IPS-18a (cell line): ENCODE results near the gene MITD1.
A peak's percentile ranks its signal among the peaks of the same experiment; 100 is the strongest.

Experiments used
- H3K27ac ChIP-seq: one replicate; pipeline ENCODE4 v1.5.1; 2013; ENCODE audit warnings: low read length
- H3K27me3 ChIP-seq: one replicate; pipeline ENCODE4 v1.6.1; 2013; ENCODE audit warnings: mild to moderate bottlenecking, low read length; ENCODE audit not compliant: control insufficient read depth, insufficient read depth
- H3K36me3 ChIP-seq: one replicate; pipeline ENCODE4 v1.6.1; 2013; ENCODE audit warnings: low read depth, low read length; ENCODE audit not compliant: control insufficient read depth
- H3K4me1 ChIP-seq: one replicate; pipeline ENCODE4 v1.6.1; 2013; ENCODE audit warnings: low read depth, low read length; ENCODE audit not compliant: control insufficient read depth
- H3K4me3 ChIP-seq: one replicate; pipeline ENCODE4 v1.5.1; 2013; ENCODE audit warnings: low read length
- H3K9ac ChIP-seq: one replicate; pipeline ENCODE4 v1.6.1; 2013; ENCODE audit warnings: mild to moderate bottlenecking, low read length, moderate library complexity
- H3K9me3 ChIP-seq: one replicate; pipeline ENCODE4 v1.6.1; 2013; ENCODE audit warnings: low read depth, low read length; ENCODE audit not compliant: control insufficient read depth

MITD1 gene

GRCh38 chr2:99187011-99187410 is 6.2 kb upstream of the MITD1 start:
- Histone ChIP-seq H3K9me3 (no peaks in the 10 kb centered on the region), H3K36me3 (peaks cover 29% of the 10 kb centered on the region), H3K27me3 (no peaks in the 10 kb centered on the region), H3K4me3 (no peak overlapping the region), H3K4me1 (peaks cover 4% of the 10 kb centered on the region), H3K9ac (no peak overlapping the region), H3K27ac (no peak overlapping the region)

- H3K27me3 ChIP-seq, result no peaks in the 10 kb centered on the region
Observed at GRCh38 chr2:99184811-99185210, 4.0 kb upstream of the MITD1 start.

DNA sequence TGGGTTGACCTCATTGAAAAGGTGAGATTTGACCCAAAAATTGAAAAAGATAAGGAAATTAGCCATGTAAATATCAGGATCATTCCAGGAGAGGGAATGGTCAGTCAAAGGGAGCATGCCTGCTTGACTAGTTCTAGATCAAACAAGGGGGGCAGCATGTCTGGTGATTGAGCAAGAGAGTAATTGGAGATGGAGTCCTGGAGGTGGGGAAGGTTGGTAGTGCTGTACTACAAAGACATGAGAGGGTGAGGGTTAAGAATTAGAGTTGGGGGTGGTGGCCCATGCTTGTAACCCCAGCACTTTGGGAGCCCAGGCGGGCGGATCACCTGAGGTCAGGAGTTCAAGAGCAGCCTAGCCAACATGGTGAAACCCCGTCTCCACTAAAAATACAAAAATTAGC is 2.2 kb upstream of the MITD1 start:
- Histone ChIP-seq H3K27me3 (no peaks in the 10 kb centered on the region), H3K27ac (no peak overlapping the region), H3K9me3 (no peaks in the 10 kb centered on the region), H3K9ac (no peak overlapping the region), H3K4me1 (peaks cover 4% of the 10 kb centered on the region), H3K4me3 (peak overlapping the region; percentile 12), H3K36me3 (peaks cover 10% of the 10 kb centered on the region)

More at GRCh38 chr2:99184811-99185210, 4.0 kb upstream of the MITD1 start:
- peaks cover 4% of the 10 kb centered on the region for H3K4me1 ChIP-seq
- H3K9me3 ChIP-seq, result no peaks in the 10 kb centered on the region
- no peak overlapping the region for H3K27ac ChIP-seq
- no peak overlapping the region for H3K9ac ChIP-seq
- H3K4me3 ChIP-seq, result no peak overlapping the region
- peaks cover 26% of the 10 kb centered on the region for H3K36me3 ChIP-seq

GRCh38 chr2:99181624-99182000 is 754 bp upstream of the MITD1 start:
- H3K9ac ChIP-seq, result peak overlapping the region; percentile 94
- no peaks in the 10 kb centered on the region for H3K27me3 ChIP-seq
- H3K4me3 ChIP-seq, result peak overlapping the region; percentile 89
- H3K9me3 ChIP-seq, result no peaks in the 10 kb centered on the region
- H3K27ac ChIP-seq, result peak overlapping the region; percentile 75
- no peaks in the 10 kb centered on the region for H3K36me3 ChIP-seq
- peaks cover 4% of the 10 kb centered on the region for H3K4me1 ChIP-seq

DNA sequence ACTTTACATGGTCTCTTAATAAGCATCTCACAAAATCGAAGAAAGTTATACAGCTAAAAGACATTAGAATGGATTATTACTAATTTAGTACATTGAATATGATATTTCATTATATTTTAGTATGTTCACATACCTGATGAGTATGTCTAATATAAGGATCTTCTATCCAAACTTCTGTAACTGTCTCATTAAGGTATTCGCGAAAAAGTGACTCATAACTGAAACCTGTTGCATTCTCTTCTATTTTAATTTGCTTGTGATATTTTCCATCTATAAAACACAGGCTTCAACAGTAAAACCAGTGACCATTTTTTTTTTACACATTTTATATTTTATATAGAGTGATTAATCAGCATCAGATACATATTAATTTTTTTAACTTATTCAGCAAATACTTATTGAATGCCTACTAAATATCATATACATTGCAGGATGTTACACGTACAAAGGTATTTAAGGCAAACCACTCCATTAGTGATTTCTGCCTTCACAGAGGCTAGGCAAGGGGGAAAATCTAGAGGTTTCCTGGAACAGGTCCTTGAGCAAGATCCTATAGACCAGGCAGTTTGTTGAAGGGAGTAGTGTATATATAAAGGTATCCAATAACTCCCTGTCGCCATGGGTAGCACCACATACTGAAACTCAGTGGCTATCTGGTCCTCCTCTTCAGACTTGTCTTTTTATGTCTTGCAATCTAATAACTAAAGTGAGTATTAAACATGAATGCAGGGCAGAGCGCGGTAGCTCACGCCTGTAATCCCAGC is 9.3 kb downstream of the MITD1 start:
- H3K27ac ChIP-seq, result no peak overlapping the region
- H3K9ac ChIP-seq, result no peak overlapping the region
- H3K36me3 ChIP-seq, result peaks cover 31% of the 10 kb centered on the region
- no peak overlapping the region for H3K4me3 ChIP-seq
- H3K4me1 ChIP-seq, result no peaks in the 10 kb centered on the region
- H3K9me3 ChIP-seq, result no peaks in the 10 kb centered on the region
- no peaks in the 10 kb centered on the region for H3K27me3 ChIP-seq

GRCh38 chr2:99169534-99169933 is 11.3 kb downstream of the MITD1 start:
- no peak overlapping the region for H3K27ac ChIP-seq
- H3K9me3 ChIP-seq, result no peaks in the 10 kb centered on the region
- no peak overlapping the region for H3K4me3 ChIP-seq
- no peaks in the 10 kb centered on the region for H3K4me1 ChIP-seq
- peaks cover 31% of the 10 kb centered on the region for H3K36me3 ChIP-seq
- no peaks in the 10 kb centered on the region for H3K27me3 ChIP-seq
- H3K9ac ChIP-seq, result no peak overlapping the region

DNA sequence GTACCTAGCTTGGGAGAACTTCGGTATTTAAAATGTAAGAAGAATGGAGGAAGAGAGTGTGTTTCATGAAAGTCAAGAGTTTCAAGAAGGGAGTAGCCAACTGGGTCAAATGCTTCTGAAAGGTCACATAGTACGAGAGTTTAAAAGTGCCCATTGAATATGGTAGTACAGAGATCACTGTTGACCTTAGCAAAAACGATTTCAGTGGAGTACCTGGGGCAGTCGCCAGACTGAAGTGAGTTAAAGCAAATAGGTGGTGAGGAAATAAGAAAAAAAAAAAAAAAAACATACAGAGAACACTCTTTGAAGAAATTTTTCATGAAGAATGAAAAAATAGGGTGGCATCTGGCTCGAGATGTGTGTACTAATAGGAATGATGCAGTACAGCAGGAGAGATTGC is 14.6 kb downstream of the MITD1 start:
- Histone ChIP-seq H3K36me3 (peaks cover 29% of the 10 kb centered on the region), H3K9ac (no peak overlapping the region), H3K4me3 (no peak overlapping the region), H3K27ac (no peak overlapping the region), H3K27me3 (no peaks in the 10 kb centered on the region), H3K9me3 (no peaks in the 10 kb centered on the region), H3K4me1 (no peaks in the 10 kb centered on the region)

GRCh38 chr2:99159594-99159993 is 21.3 kb downstream of the MITD1 start:
- Histone ChIP-seq H3K36me3 (no peaks in the 10 kb centered on the region), H3K27ac (no peak overlapping the region)

DNA sequence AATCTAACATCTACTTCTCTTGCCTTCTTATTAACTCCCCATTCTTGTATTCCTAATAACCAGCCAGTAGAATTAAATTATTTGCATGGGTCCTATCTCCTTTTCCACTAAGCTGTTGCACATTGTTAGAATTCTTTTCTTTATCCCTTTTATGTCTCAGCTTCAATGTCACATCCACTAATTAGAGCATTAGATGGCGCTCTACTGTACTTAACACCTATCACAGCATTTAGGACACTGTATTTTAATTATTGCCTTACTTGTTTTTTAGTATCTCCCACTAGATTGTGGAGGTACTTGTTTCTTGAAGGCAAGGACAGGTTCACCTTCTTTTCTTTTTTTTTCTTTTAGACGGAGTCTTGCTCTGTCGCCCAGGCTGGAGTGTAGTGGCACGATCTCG is 22.3 kb downstream of the MITD1 start:
- Histone ChIP-seq H3K4me3 (no peak overlapping the region), H3K9me3 (no peaks in the 10 kb centered on the region), H3K27me3 (no peaks in the 10 kb centered on the region), H3K4me1 (peaks cover 9% of the 10 kb centered on the region), H3K36me3 (no peaks in the 10 kb centered on the region), H3K9ac (no peak overlapping the region), H3K27ac (no peak overlapping the region)

More at GRCh38 chr2:99159594-99159993, 21.3 kb downstream of the MITD1 start:
- Histone ChIP-seq H3K4me3 (no peak overlapping the region), H3K27me3 (no peaks in the 10 kb centered on the region), H3K4me1 (peaks cover 5% of the 10 kb centered on the region), H3K9ac (no peak overlapping the region), H3K9me3 (no peaks in the 10 kb centered on the region)

DNA sequence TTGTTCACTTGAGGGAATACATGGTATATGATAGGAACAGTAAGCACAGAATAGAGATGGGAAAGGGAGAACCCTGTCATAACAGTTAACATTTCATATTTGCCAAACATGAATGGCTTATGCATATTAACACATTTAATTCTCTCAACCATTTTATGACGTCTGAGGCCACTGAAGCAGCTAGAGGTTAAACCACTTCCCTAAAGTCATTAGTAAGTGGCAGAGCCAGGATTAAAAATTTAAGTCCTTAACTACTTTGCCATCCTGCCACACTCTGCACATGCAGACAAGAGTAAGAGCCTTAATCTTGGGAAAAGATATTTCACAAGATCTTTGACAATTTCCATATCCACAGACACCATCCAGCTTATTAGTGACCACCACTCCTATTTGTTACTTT is 24.0 kb downstream of the MITD1 start:
- Histone ChIP-seq H3K27me3 (no peaks in the 10 kb centered on the region), H3K27ac (no peak overlapping the region), H3K9ac (no peak overlapping the region), H3K9me3 (no peaks in the 10 kb centered on the region), H3K4me1 (peaks cover 9% of the 10 kb centered on the region), H3K36me3 (no peaks in the 10 kb centered on the region), H3K4me3 (no peak overlapping the region)

DNA sequence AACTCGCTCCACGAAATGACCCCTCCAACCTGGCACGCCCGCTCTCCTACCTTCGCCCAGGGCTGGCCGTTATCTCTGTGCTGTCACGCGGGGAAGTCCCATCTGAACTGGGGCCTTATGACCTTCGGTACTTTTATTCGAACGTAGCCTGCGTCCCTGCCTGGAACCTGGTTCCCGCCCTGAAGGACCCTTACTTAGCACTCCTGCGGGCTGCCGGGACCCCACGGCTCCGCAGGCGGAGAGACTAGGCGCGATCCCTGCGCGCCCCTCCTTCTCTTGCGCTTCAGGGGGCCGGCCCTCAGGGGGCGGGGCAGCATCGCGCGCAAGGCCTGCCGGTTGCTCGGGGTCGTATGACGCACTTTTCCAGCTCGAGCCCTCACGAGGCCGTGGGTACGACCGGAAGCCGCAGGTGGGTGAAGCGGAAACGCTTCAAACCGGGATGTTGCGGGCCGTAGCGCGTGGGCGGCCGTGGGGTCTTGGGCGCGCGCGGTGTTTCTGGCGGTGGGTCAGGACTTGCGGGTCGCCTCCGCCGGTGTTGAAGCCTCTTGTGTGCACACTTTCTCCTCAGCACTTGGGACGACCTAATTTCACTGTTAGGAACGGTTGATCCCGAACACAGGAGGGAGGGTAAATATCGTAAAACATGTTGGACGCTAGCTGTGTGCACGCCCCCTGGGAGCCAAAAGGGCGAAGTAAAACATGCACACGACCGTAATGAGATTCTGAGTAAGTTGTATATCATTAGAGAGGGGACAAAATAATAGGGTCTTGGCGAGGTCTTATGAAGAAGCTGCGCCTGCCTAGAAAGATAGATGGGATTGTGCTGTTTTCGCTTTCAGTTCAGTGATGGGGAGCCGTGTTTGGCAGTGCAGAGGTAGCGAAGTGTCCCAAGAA is 26.0 kb downstream of the MITD1 start, which contains the start of the genes LIPT1 and TSGA10:
Gene LIPT1 (plus strand): TSS at position 325 of the 894 bp plus-strand sequence. CDS start 6,991 bp downstream, outside the sequence.
Gene TSGA10 (minus strand): TSS at position 300 of the 894 bp plus-strand sequence. CDS start 45,503 bp downstream, outside the sequence.
- Histone ChIP-seq H3K36me3 (no peaks in the 10 kb centered on the region), H3K9me3 (no peaks in the 10 kb centered on the region), H3K4me3 (peak within 1 kb of the TSS; percentile 83), H3K27me3 (no peaks in the 10 kb centered on the region), H3K4me1 (peaks cover 9% of the 10 kb centered on the region), H3K27ac (peak within 1 kb of the TSS; percentile 79), H3K9ac (peak within 1 kb of the TSS; percentile 78)
